Endodermal cell (in vitro differentiated cells): ENCODE results near the gene PCP4L1. TPM values are rescaled to one million over a fixed set of nuclear protein-coding genes. Genes with fewer than 3 reads are reported as not detected.
A peak's percentile ranks its signal among the peaks of the same experiment; 100 is the strongest.

ENCODE experiments used
- DNase-seq: peaks from one replicate; pipeline ENCODE4 v3.0.0-alpha.2; 2017
- H3K27ac ChIP-seq: 2 replicates; pipeline ENCODE4 v1.5.1; 2013; ENCODE audit warnings: mild to moderate bottlenecking, low read depth, low read length, moderate library complexity
- H3K27me3 ChIP-seq: 2 replicates; pipeline ENCODE4 v1.6.1; 2013; ENCODE audit warnings: mild to moderate bottlenecking, low read length, moderate library complexity; ENCODE audit not compliant: insufficient read depth, control insufficient read depth, poor library complexity, severe bottlenecking
- H3K36me3 ChIP-seq: 2 replicates; pipeline ENCODE4 v1.7.0; 2013; ENCODE audit warnings: mild to moderate bottlenecking, low read length, moderate library complexity; ENCODE audit not compliant: control insufficient read depth, insufficient read depth
- H3K4me1 ChIP-seq: one replicate; pipeline ENCODE4 v1.7.0; 2013; ENCODE audit warnings: low read length; ENCODE audit not compliant: control insufficient read depth, insufficient read depth
- H3K4me3 ChIP-seq: 2 replicates; pipeline ENCODE4 v1.5.1; 2013; ENCODE audit warnings: mild to moderate bottlenecking, low read length, moderate library complexity
- H3K9ac ChIP-seq: 2 replicates; pipeline ENCODE4 v1.6.1; 2013; ENCODE audit warnings: mild to moderate bottlenecking, low read length, moderate library complexity; ENCODE audit not compliant: poor library complexity, severe bottlenecking; ENCODE audit errors: extremely low read depth
- H3K9me3 ChIP-seq: 2 replicates; pipeline ENCODE4 v1.6.1; 2013; ENCODE audit warnings: mild to moderate bottlenecking, low read length, moderate library complexity; ENCODE audit not compliant: control insufficient read depth
- H3K27ac Mint-ChIP-seq: 2 replicates; pipeline ENCODE4 v1.8.0; 2020; ENCODE audit warnings: mixed read lengths
- H3K27me3 Mint-ChIP-seq: 2 replicates; pipeline ENCODE4 v1.8.0; 2021; ENCODE audit warnings: mild to moderate bottlenecking, mixed read lengths; ENCODE audit not compliant: insufficient read depth
- H3K36me3 Mint-ChIP-seq: 2 replicates; pipeline ENCODE4 v1.8.0; 2020; ENCODE audit warnings: low read depth, mixed read lengths
- H3K4me1 Mint-ChIP-seq: 2 replicates; pipeline ENCODE4 v1.8.0; 2020; ENCODE audit warnings: mixed read lengths
- H3K4me3 Mint-ChIP-seq: 2 replicates; pipeline ENCODE4 v1.8.0; 2020; ENCODE audit warnings: mild to moderate bottlenecking, moderate library complexity, mixed read lengths
- H3K9me3 Mint-ChIP-seq: 2 replicates; pipeline ENCODE4 v1.8.0; 2020; ENCODE audit warnings: mild to moderate bottlenecking, mixed read lengths
- CTCF ChIP-seq: fragments of 200-600 bp; sonication (generic); conservative IDR thresholded peaks from 2 replicates; pipeline ENCODE4 v1.5.0; 2021; ENCODE audit warnings: antibody characterized with exemption, mild to moderate bottlenecking
- WGBS, 2 experiments: methylation state at CpG; one replicate each; pipeline versions ENCODE4 v1.1.5 to v1.1.7; 2013; ENCODE audit warnings: missing lambda C conversion rate in 2 of 2, mixed read lengths in 1 of 2; ENCODE audit not compliant: insufficient coverage in 1 of 2, insufficient read length in 1 of 2; 5-methylcytosine and 5-hydroxymethylcytosine counted together
- total RNA-seq, 2 donors: library from RNA; stranded (reverse); fragmentation: NEBNext Ultra II Directional in 1 of 2; extraction: Animal tissue kit (Norgen Biotek cat#: 25700) in 1 of 2; gene quantifications; 2 replicates in 1 of 2; 3 replicates in 1 of 2; pipeline ENCODE4 v1.2.1, GENCODE V29; 2021

The PCP4L1 gene
- total RNA-seq, 2 donors from 2014 or later, result 4.0 to 11.3 TPM

DNA sequence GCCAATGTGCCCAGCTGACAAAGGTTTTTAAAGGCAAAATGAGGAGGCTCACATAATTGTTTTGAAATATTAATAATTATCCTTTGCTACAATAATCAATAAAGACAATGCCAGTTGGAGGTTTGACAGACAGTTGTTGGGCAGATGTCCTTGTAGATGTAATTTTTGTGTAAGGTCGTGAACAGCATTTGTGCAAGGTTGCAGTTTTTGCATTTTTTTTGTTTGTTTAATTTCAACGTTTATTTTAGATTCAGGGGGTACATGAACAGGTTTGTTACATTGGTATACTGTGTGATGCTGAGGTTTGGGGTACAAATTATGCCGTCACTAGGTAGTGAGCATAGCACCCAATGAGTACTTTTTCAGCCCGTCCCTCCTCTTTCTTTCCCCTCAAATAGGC lies 41.9 kb downstream of the PCP4L1 start:
- DNase-seq, result no peak
- H3K27ac Mint-ChIP-seq, result no peak overlapping the region
- Histone ChIP-seq H3K9me3 (no peaks in the 10 kb centered on the region), H3K4me3 (no peak overlapping the region), H3K36me3 (no peaks in the 10 kb centered on the region), H3K4me1 (no peaks in the 10 kb centered on the region), H3K9ac (no peak overlapping the region), H3K27me3 (no peaks in the 10 kb centered on the region), H3K27ac (no peak overlapping the region)
- no peaks in the 10 kb centered on the region for H3K36me3 Mint-ChIP-seq
- peaks cover 20% of the 10 kb centered on the region for H3K4me1 Mint-ChIP-seq
- no peaks in the 10 kb centered on the region for H3K9me3 Mint-ChIP-seq
- H3K27me3 Mint-ChIP-seq, result no peaks in the 10 kb centered on the region
- no peak for TF ChIP-seq CTCF
- WGBS, 2 experiments, result 81 to 100% methylated on average over 1 to 4 of the region's 4 CpGs
- H3K4me3 Mint-ChIP-seq, result no peak overlapping the region

DNA sequence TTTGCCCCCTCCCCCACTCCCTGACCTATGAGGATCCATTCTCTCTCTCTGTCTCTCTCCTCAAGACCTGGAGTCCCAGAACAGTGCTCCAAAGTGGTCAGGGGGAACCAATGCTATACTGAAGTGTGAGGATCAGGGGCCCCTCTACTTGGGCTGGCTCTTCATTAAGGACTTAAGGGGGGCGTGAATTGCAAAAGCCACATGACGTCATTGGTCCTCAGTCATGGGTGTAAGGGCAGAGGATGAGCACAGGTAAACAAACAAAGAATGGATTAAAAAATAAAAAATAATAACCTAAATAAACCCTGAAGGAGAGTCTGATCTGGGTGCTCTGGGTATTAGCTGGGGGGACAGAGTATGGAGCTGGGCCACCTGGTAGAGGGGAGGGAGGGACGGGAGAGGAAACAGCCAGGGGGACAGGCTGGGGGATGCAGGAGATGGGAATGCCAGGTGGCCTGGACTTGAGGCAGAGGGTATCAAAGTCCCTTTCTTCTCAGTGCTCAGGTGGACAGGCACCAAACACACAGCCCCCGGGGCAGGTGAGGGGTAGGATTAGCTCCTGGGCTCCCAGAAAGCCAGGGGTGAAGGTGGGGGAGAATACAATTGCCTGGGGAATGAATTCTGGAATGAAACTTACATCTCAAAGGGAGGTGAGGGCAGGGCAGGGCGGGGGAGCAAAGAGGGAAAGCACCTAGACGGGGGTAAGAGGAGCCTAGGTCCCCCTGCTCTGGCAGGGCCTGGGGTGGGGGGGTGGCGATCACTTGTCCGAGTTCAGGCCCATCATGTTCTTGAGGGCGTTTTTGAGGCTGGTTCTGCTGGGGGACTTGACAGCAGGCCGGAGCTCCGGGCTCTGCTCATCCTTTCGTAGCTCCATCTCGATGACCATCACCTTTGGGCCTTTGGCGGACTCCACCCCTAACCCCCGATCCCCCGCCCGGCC lies 46.7 kb downstream of the PCP4L1 start:
- WGBS, 2 experiments, result 12% methylated on average over 17 of the region's 17 CpGs; no CpG with 5 or more reads in 1 of the 2 experiments
- H3K27me3 ChIP-seq, result no peaks in the 10 kb centered on the region
- no peaks in the 10 kb centered on the region for H3K9me3 Mint-ChIP-seq
- peak overlapping the region; percentile 80 for H3K27ac Mint-ChIP-seq
- H3K4me1 ChIP-seq, result no peaks in the 10 kb centered on the region
- H3K4me3 ChIP-seq, result peak overlapping the region; percentile 89
- TF ChIP-seq CTCF, result no peak
- peaks cover 23% of the 10 kb centered on the region for H3K4me1 Mint-ChIP-seq
- H3K36me3 Mint-ChIP-seq, result no peaks in the 10 kb centered on the region
- H3K27ac ChIP-seq, result no peak overlapping the region
- peak overlapping the region; percentile 29 for H3K9ac ChIP-seq
- no peaks in the 10 kb centered on the region for H3K36me3 ChIP-seq
- no peaks in the 10 kb centered on the region for H3K9me3 ChIP-seq
- peak overlapping the region; percentile 93 for H3K4me3 Mint-ChIP-seq
- H3K27me3 Mint-ChIP-seq, result peaks cover 10% of the 10 kb centered on the region
- peak; percentile 60 for DNase-seq

DNA sequence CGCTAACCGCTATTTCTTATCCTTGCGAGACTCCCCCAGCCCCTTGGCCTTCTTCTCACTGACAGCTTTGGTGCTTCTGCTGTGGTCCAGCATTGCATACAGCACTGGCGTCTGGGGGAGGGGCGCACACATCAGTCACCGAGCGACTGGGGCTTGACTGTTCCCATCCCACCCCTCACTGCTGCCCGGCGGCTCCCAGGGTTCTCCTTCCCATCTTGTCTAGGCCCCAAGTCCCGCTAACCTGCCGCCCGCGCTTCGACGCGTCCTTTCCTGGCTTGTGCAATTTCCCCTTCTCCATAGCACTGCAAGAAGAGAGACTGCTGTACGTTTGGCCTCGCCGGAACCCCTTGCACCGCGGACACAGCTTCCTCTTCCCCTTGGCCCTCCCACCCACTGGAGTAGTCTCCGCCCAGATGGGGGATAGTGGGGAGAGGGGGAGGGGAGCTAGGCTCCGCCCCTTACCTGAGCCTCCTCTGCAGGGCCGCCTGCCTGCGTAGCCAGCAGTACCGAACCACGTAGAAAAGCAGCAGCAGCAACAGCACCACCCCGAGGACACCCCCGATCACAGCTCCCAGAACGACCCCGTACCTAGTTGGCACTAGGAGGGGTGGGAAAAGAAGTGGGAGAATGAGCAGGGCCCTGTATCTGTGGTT lies 47.4 kb downstream of the PCP4L1 start:
- Mint-ChIP-seq H3K27me3 (peaks cover 12% of the 10 kb centered on the region), H3K4me3 (peak overlapping the region; percentile 93), H3K9me3 (no peaks in the 10 kb centered on the region), H3K36me3 (no peaks in the 10 kb centered on the region), H3K4me1 (peaks cover 23% of the 10 kb centered on the region), H3K27ac (peak overlapping the region; percentile 80)
- DNase-seq, result peak; percentile 99
- peak; percentile 77 for TF ChIP-seq CTCF
- H3K36me3 ChIP-seq, result no peaks in the 10 kb centered on the region
- H3K4me1 ChIP-seq, result no peaks in the 10 kb centered on the region
- H3K9ac ChIP-seq, result peak overlapping the region; percentile 29
- H3K27me3 ChIP-seq, result no peaks in the 10 kb centered on the region
- H3K27ac ChIP-seq, result no peak overlapping the region
- no peaks in the 10 kb centered on the region for H3K9me3 ChIP-seq
- WGBS, 2 experiments, result 0 to 2% methylated on average over 7 to 31 of the region's 31 CpGs
- peak overlapping the region; percentile 89 for H3K4me3 ChIP-seq
